Esophagus squamous epithelium (tissue), 5 donors: Measurements from ENCODE around the gene CCL5. TPM values are rescaled to one million over a fixed set of nuclear protein-coding genes. Genes with fewer than 3 reads are reported as not detected.

Experiments used
- DNase-seq: peaks from one replicate; lab custom pipeline; 2025; lab: John Stamatoyannopoulos, UW
- H3K27ac ChIP-seq, 4 donors: fragments of 200-600 bp; sonication (generic); one replicate each; pipeline ENCODE4 v1.5.1; 2016 to 2019; ENCODE audit warnings: mild to moderate bottlenecking in 1 of 4
- H3K27me3 ChIP-seq, 4 donors: fragments of 200-600 bp; sonication (generic); 1 replicate in 3 of 4; 2 replicates in 1 of 4; pipeline versions ENCODE4 v1.5.1 to v1.6.0; 2017 to 2021; ENCODE audit warnings: antibody characterized with exemption in 1 of 4
- H3K36me3 ChIP-seq, 3 donors: fragments of 200-600 bp; sonication (generic); one replicate each; pipeline ENCODE4 v1.5.1; 2016 to 2019
- H3K4me1 ChIP-seq, 3 donors: fragments of 200-600 bp; sonication (generic); one replicate each; pipeline ENCODE4 v1.5.1; 2017 to 2019
- H3K4me3 ChIP-seq, 4 donors: fragments of 200-600 bp; sonication (generic); 1 replicate in 3 of 4; 2 replicates in 1 of 4; pipeline ENCODE4 v1.5.1; 2016 to 2019; ENCODE audit warnings: mild to moderate bottlenecking in 2 of 4, moderate library complexity in 1 of 4
- H3K9me3 ChIP-seq, 3 donors: fragments of 200-600 bp; sonication (generic); one replicate each; pipeline ENCODE4 v1.5.1; 2016 to 2019
- POLR2A ChIP-seq, 4 donors: fragments of 450-650 bp; IDR thresholded peaks; one replicate each; pipeline ENCODE4 v1.6.1; 2017; ENCODE audit warnings: antibody characterized with exemption in 4 of 4, mild to moderate bottlenecking in 4 of 4, moderate library complexity in 3 of 4
- WGBS, 2 donors: methylation state at CpG; one replicate each; pipeline ENCODE4 v1.1.5; 2018; 5-methylcytosine and 5-hydroxymethylcytosine counted together
- intact Hi-C: fragments of 100-400 bp; cut with DNase I; formaldehyde crosslinking; loops from one replicate; pipeline ENCODE4 v1.15.0; 2022
- total RNA-seq, 4 donors: library from RNA; depleted of rRNA; stranded (reverse); fragments of >200 nt; gene quantifications; one replicate each; pipeline ENCODE4 v1.1.0, GENCODE V29; 2016
- TF ChIP-seq, protein P1 (sequence below), 6 experiments: fragments of 450-650 bp in 4 of 6; fragments of 200-600 bp in 2 of 6; sonication (generic) in 2 of 6; IDR thresholded peaks; one replicate each; pipeline ENCODE4 v1.5.1; 2016 to 2019; ENCODE audit warnings: antibody characterized with exemption in 6 of 6, mild to moderate bottlenecking in 4 of 6, moderate library complexity in 4 of 6
- donor health status: DM: yes; HTN: yes; CAD: no.

The CCL5 gene
- total RNA-seq, 4 donors from 2014 or later, result 1.5 to 25.2 (median 2.8) TPM

DNA sequence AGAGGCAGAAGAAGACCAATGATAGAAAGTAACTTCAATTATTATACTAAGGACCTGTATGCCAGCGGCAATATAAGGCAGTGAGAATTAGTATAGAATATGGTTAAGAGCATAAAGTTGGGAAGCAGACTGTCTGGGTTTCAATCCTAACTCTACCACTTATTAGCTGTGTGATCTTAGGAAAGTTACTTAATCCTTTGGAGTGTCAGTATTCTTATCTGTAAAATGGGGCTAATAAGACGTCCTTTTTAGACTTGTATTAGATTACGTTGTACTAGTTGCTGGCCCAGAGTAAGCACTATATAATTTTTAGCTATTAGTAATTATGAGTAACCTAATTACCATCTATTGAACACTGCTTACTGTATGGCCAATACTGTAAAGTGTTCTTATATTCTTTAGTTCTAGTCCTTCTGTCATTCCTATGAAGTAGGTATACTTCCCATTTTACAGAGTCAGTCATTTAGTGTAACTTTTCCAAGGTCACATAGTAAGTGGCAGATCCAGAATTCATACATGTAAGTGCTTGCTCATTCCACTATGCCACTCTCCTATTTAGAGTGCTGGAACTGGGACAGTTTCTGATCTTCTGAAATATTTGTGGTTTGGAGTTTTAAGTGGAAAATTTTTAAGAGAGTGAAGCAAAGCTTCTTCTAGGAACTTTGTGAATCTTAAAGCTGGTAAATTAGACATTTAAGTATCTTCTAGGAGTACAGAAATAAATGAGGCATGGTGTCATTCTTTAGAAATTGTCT lies 33.9 kb downstream of the CCL5 start:
- peaks cover 10 to 96% (median 41%) of the 10 kb centered on the region in 3 donors for H3K36me3 ChIP-seq
- 87 to 91% methylated on average over 3 of the region's 3 CpGs for WGBS, 2 donors
- DNase-seq, result no peak
- H3K27me3 ChIP-seq, result no peaks in the 10 kb centered on the region
- no peaks in the 10 kb centered on the region for H3K9me3 ChIP-seq
- intact Hi-C loops, result no loop called here
- no peak overlapping the region for H3K27ac ChIP-seq
- no peaks in the 10 kb centered on the region for H3K4me1 ChIP-seq
- TF ChIP-seq, protein P1, sequence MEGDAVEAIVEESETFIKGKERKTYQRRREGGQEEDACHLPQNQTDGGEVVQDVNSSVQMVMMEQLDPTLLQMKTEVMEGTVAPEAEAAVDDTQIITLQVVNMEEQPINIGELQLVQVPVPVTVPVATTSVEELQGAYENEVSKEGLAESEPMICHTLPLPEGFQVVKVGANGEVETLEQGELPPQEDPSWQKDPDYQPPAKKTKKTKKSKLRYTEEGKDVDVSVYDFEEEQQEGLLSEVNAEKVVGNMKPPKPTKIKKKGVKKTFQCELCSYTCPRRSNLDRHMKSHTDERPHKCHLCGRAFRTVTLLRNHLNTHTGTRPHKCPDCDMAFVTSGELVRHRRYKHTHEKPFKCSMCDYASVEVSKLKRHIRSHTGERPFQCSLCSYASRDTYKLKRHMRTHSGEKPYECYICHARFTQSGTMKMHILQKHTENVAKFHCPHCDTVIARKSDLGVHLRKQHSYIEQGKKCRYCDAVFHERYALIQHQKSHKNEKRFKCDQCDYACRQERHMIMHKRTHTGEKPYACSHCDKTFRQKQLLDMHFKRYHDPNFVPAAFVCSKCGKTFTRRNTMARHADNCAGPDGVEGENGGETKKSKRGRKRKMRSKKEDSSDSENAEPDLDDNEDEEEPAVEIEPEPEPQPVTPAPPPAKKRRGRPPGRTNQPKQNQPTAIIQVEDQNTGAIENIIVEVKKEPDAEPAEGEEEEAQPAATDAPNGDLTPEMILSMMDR (IDR thresholded peaks at IDR 0.05), result no peak
- no peak for TF ChIP-seq POLR2A (IDR thresholded peaks at IDR 0.05)
- no peak overlapping the region for H3K4me3 ChIP-seq

DNA sequence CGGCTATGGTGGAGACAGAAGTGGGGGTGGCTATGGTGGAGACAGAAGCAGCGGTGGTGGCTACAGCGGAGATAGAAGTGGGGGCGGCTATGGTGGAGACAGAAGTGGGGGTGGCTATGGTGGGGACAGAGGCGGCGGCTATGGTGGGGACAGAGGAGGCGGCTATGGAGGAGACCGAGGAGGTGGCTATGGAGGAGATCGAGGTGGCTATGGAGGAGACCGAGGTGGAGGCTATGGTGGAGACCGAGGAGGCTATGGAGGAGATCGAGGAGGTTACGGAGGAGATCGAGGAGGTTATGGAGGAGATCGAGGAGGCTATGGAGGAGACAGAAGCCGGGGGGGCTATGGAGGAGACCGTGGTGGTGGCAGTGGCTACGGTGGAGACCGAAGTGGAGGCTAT lies 35.6 kb downstream of the CCL5 start:
- no peak overlapping the region for H3K27ac ChIP-seq
- H3K9me3 ChIP-seq, result no peaks in the 10 kb centered on the region
- no peaks in the 10 kb centered on the region for H3K27me3 ChIP-seq
- TF ChIP-seq POLR2A (IDR thresholded peaks at IDR 0.05), result no peak
- TF ChIP-seq, protein P1 (IDR thresholded peaks at IDR 0.05), result no peak
- no peak overlapping the region for H3K4me3 ChIP-seq
- intact Hi-C loops, result no loop called here
- H3K4me1 ChIP-seq, result no peaks in the 10 kb centered on the region
- DNase-seq, result no peak
- WGBS, 2 donors, result 94 to 95% methylated on average over 19 of the region's 19 CpGs
- peaks cover 10 to 99% (median 46%) of the 10 kb centered on the region in 3 donors for H3K36me3 ChIP-seq

DNA sequence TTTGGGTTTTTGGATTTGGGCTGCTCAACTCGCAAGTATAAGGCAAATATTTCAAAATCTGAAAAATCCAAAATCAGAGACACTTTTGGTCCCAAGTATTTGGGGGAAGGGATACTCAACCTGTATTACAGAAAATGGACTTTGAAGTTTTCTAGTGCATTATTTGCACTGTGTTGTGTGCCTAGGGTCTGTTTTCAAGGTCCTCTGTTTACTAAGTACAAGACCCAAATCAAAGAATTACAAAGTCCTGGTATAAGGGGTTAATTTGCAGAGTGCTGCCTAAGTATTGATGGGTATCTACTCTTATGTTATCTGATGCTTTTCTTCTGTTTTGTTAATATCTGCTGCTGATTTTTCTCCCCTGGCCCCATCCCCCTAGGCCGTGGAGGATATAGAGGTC lies 36.5 kb downstream of the CCL5 start:
- Histone ChIP-seq H3K4me1 (no peaks in the 10 kb centered on the region), H3K36me3 (peaks cover 10 to 100% (median 51%) of the 10 kb centered on the region in 3 donors), H3K27ac (no peak overlapping the region), H3K27me3 (no peaks in the 10 kb centered on the region), H3K4me3 (no peak overlapping the region), H3K9me3 (no peaks in the 10 kb centered on the region)
- DNase-seq, result no peak
- intact Hi-C loops, result no loop called here
- TF ChIP-seq POLR2A (IDR thresholded peaks at IDR 0.05), result no peak
- TF ChIP-seq, protein P1 (IDR thresholded peaks at IDR 0.05), result no peak
- 93 to 100% methylated on average over 2 of the region's 2 CpGs for WGBS, 2 donors

DNA sequence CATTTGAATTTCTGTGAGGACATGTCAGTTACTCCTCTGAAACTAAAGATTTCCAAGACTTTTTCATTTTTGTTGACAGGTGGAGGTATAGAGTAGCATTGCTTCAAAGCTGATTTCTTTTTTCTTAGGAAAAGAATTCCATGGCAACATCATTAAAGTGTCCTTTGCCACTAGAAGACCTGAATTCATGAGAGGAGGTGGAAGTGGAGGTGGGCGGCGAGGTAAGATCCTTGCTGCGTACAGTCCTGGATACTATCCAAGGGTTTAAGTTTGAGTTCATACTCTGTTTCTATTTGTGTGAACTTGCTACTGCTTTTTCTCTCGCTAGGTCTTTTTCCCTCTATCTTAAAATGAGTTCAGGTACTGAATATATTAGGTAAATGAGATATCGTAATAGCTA lies 37.9 kb downstream of the CCL5 start:
- TF ChIP-seq, protein P1 (IDR thresholded peaks at IDR 0.05), result no peak
- H3K4me3 ChIP-seq, result no peak overlapping the region
- H3K4me1 ChIP-seq, result no peaks in the 10 kb centered on the region
- 95 to 97% methylated on average over 5 of the region's 5 CpGs for WGBS, 2 donors
- H3K27ac ChIP-seq, result no peak overlapping the region
- peaks cover 10 to 100% (median 59%) of the 10 kb centered on the region in 3 donors for H3K36me3 ChIP-seq
- DNase-seq, result no peak
- no peaks in the 10 kb centered on the region for H3K27me3 ChIP-seq
- intact Hi-C loops, result no loop called here
- H3K9me3 ChIP-seq, result no peaks in the 10 kb centered on the region

DNA sequence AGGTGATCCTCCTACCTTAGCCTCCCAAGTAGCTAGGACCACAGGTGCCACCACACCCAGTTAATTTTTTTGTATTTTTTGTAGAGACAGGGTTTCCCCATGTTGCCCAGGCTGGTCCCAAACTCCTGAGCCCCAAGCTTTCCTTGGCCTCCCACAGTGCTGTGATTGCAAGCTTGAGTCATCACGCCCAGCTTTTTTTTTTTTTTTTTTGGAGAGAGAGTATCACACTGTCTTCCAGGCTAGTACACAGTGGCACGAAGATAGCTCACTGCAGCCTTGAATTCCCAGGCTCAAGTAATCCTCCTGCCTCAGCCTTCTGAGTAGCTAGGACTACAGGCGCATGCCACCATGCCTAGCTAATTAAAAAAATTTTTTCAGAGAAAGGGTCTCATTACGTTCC lies 38.7 kb downstream of the CCL5 start:
- intact Hi-C loops, result no loop called here
- WGBS, 2 donors, result 79 to 88% methylated on average over 4 of the region's 4 CpGs
- DNase-seq, result no peak
- Histone ChIP-seq H3K27me3 (no peaks in the 10 kb centered on the region), H3K4me1 (no peaks in the 10 kb centered on the region), H3K36me3 (peaks cover 10 to 100% (median 66%) of the 10 kb centered on the region in 3 donors), H3K9me3 (no peaks in the 10 kb centered on the region), H3K4me3 (no peak overlapping the region), H3K27ac (no peak overlapping the region)
- no peak for TF ChIP-seq POLR2A (IDR thresholded peaks at IDR 0.05)
- TF ChIP-seq, protein P1 (IDR thresholded peaks at IDR 0.05), result no peak
